Natural killer cell treated with Interleukin-12 subunit alpha and Interleukin-12 subunit beta and Interleukin-15 and Interleukin-18, amount 100 ng/mL, for 72 hours (primary cell): ENCODE results near the gene AKAP8L. TPM values are rescaled to one million over a fixed set of nuclear protein-coding genes. Genes with fewer than 3 reads are reported as not detected.
A peak's percentile ranks its signal among the peaks of the same experiment; 100 is the strongest.

ENCODE experiments used
- ATAC-seq, 2 donors: fragments of 150-1000 bp; cut with Tn5 transposase in 1 of 2; sonication (Bioruptor Pico), chemical (Tn5 transposase) in 1 of 2; 2 replicates each; pipeline ENCODE4 v1.10.0; 2021
- DNase-seq: peaks from one replicate; pipeline ENCODE4 v3.0.0; 2022; ENCODE audit warnings: low spot score
- H3K27ac Mint-ChIP-seq, 2 donors: 1 replicate in 1 of 2; 2 replicates in 1 of 2; pipeline ENCODE4 v1.8.0; 2022; ENCODE audit warnings: mixed read lengths in 2 of 2, mild to moderate bottlenecking in 1 of 2, moderate library complexity in 1 of 2
- H3K27me3 Mint-ChIP-seq, 2 donors: 1 replicate in 1 of 2; 2 replicates in 1 of 2; pipeline ENCODE4 v1.8.0; 2022; ENCODE audit warnings: mixed read lengths in 2 of 2
- H3K36me3 Mint-ChIP-seq: one replicate; pipeline ENCODE4 v1.8.0; 2022; ENCODE audit warnings: mixed read lengths
- H3K4me1 Mint-ChIP-seq, 2 donors: 1 replicate in 1 of 2; 2 replicates in 1 of 2; pipeline ENCODE4 v1.8.0; 2022; ENCODE audit warnings: low read depth in 2 of 2, mixed read lengths in 2 of 2, mild to moderate bottlenecking in 1 of 2
- H3K4me3 Mint-ChIP-seq: one replicate; pipeline ENCODE4 v1.8.0; 2022; ENCODE audit warnings: mixed read lengths
- H3K9me3 Mint-ChIP-seq: 2 replicates; pipeline ENCODE4 v1.8.0; 2022; ENCODE audit warnings: mixed read lengths
- total RNA-seq, 2 donors: library from RNA; stranded (reverse); gene quantifications; one replicate each; pipeline ENCODE4 v1.2.3, GENCODE V29; 2022

Gene AKAP8L
- total RNA-seq = 100 to 1,000 TPM in 1 of 2 donors, 10 to 100 TPM in 1; 72.8 to 123 TPM

DNA sequence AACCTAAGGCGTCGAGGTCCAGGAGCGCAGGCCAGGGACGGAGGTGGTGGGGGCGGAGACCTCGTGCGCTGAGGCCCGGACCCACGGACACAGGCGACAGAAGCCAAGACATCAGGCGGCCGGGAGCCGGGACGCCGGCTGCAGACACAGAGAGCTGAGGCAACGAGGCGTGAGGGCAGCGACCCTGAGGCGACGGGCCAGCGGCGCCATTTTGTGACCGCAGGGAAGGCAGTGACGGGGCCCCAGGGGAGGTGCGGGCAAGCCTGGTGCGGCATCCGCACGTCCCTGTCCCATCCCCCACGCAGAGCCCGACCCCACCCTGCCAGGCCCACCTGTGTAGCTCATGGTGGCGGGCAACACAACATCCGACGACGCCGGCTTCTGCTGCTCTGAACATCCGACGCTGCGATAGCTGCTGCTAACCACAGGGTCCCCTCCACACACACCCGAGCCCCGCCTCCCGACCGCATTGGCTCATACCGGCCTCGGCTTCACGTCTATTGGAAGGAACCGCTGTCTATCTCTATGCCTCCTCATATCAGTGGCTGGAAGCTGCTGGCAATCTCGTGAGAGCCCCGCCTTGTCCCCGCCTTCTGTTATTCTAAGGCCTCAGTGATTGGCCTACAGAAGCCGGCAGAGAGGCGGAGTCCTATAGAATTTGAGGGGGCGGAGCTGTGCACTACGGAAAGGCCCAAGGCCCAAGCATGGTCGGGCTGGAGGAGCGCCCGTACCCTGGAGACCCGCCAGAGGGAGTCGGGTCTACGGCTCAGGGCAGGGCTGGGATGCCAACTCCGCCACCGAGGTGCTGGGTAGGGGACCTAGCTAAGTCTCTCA is at the start of gene AKAP8L:
Gene AKAP8L, minus strand, starts transcription at position 410 of the 834 bp plus-strand sequence. Its CDS starts 65 bp downstream, at position 345.
- peak within 1 kb of the TSS; percentile 90 to 96 for H3K27ac Mint-ChIP-seq
- DNase-seq (peak; percentile 99), ATAC-seq (peak; percentile 97 to 99)
- peaks cover 32 to 38% of the 10 kb centered on the region in 2 donors for H3K4me1 Mint-ChIP-seq
- peak within 1 kb of the TSS; percentile 95 for H3K4me3 Mint-ChIP-seq
- no peaks in the 10 kb centered on the region for H3K27me3 Mint-ChIP-seq
- no peaks in the 10 kb centered on the region for H3K9me3 Mint-ChIP-seq
- H3K36me3 Mint-ChIP-seq = no peaks in the 10 kb centered on the region

- ATAC-seq (no peak), DNase-seq (peak; percentile 16)
- peaks cover 0 to 8% of the 10 kb centered on the region in 2 donors for H3K27me3 Mint-ChIP-seq
- H3K4me1 Mint-ChIP-seq = peaks cover 48 to 51% of the 10 kb centered on the region in 2 donors
- no peaks in the 10 kb centered on the region for H3K9me3 Mint-ChIP-seq
- H3K36me3 Mint-ChIP-seq = no peaks in the 10 kb centered on the region
- peak overlapping the region; percentile 80 for H3K4me3 Mint-ChIP-seq
- H3K27ac Mint-ChIP-seq = peak overlapping the region; percentile 75 to 84
Observed at GRCh38 chr19:15467734-15468214, 49.0 kb upstream of the AKAP8L start.

- ATAC-seq (peak; percentile 62 to 64), DNase-seq (peak; percentile 67)
- H3K4me3 Mint-ChIP-seq = peak overlapping the region; percentile 74
- no peaks in the 10 kb centered on the region for H3K9me3 Mint-ChIP-seq
- peaks cover 51 to 54% of the 10 kb centered on the region in 2 donors for H3K4me1 Mint-ChIP-seq
- no peaks in the 10 kb centered on the region for H3K36me3 Mint-ChIP-seq
- H3K27me3 Mint-ChIP-seq = peaks cover 0 to 8% of the 10 kb centered on the region in 2 donors
- peak overlapping the region; percentile 75 to 84 for H3K27ac Mint-ChIP-seq
Observed at GRCh38 chr19:15466851-15467733, 48.3 kb upstream of the AKAP8L start.

- H3K27ac Mint-ChIP-seq = peak within 1 kb of the TSS; percentile 94 to 95
- no peaks in the 10 kb centered on the region for H3K9me3 Mint-ChIP-seq
- ATAC-seq (peak; percentile 82 to 83), DNase-seq (peak; percentile 81)
- H3K27me3 Mint-ChIP-seq = peaks cover 0 to 6% of the 10 kb centered on the region in 2 donors
- H3K4me1 Mint-ChIP-seq = peaks cover 54% of the 10 kb centered on the region in 2 donors
- H3K4me3 Mint-ChIP-seq = peak within 1 kb of the TSS; percentile 95
- H3K36me3 Mint-ChIP-seq = no peaks in the 10 kb centered on the region
Observed at GRCh38 chr19:15464394-15465385, 45.9 kb upstream of the AKAP8L start, which contains the start of gene RASAL3. Gene RASAL3 (minus strand): TSS chr19:15464544. CDS start chr19:15464358, 186 bp downstream.

DNA sequence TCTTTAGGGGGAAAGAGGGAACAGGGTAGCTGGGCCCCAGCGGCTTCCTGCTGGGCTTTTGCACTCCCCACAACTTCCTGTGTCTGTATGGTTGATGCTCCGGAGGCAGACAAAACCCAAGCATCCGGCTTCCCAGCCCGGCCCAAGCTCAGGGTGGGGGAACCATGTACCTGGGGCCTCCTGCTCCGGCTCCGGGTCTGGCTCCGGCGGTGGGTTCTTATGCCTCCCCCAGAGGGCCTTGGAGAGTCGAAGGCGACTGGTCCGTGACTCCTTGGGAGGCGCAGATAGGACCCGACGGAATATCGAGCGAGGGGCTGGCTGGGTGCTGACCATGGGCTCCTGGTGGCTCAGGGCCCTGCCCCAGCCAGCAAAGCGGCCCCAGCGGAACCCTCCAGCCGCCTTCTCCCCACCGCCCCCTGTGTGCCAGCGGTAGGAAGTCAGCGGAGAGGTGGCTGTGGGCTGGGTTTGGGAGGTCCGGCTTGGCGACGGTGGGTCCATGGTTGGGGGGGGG is 45.1 kb upstream of the AKAP8L start:
- Mint-ChIP-seq H3K9me3 (no peaks in the 10 kb centered on the region), H3K36me3 (no peaks in the 10 kb centered on the region), H3K27me3 (peaks cover 0 to 1% of the 10 kb centered on the region in 2 donors), H3K27ac (peak overlapping the region; percentile 94 to 95), H3K4me1 (peaks cover 49 to 51% of the 10 kb centered on the region in 2 donors), H3K4me3 (peak overlapping the region; percentile 95)
- DNase-seq (peak; percentile 86), ATAC-seq (peak; percentile 88 to 89)

DNA sequence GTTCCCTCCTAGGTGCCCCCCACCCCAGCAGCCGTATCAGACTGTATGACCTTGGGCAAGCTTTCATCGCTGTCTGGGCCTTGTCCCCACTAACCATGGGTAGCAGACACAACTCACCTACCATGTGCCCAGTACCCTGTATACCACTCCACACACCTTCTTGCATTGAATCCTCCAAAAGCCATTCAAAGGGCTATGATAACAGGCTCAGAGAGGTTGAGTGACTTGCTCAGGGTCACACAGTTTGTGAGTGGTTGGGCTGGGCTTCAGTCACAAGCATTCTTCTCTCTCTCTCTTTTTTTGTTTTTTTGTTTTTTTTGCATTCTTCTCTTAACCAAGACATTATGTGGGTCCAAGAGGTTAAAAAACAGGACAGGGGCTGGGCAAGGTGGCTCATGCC is 42.9 kb upstream of the AKAP8L start:
- Mint-ChIP-seq H3K4me3 (peak overlapping the region; percentile 17), H3K36me3 (no peaks in the 10 kb centered on the region), H3K27ac (peak overlapping the region; percentile 94 to 95), H3K27me3 (no peaks in the 10 kb centered on the region), H3K9me3 (no peaks in the 10 kb centered on the region), H3K4me1 (peaks cover 27 to 32% of the 10 kb centered on the region in 2 donors)
- no peak for DNase-seq
- ATAC-seq = no peak

GRCh38 chr19:15457701-15458484 is 39.1 kb upstream of the AKAP8L start:
- peaks cover 26 to 31% of the 10 kb centered on the region in 2 donors for H3K4me1 Mint-ChIP-seq
- H3K36me3 Mint-ChIP-seq = peaks cover 14% of the 10 kb centered on the region
- no peak overlapping the region for H3K4me3 Mint-ChIP-seq
- no peaks in the 10 kb centered on the region for H3K27me3 Mint-ChIP-seq
- no peak for ATAC-seq
- H3K9me3 Mint-ChIP-seq = no peaks in the 10 kb centered on the region
- H3K27ac Mint-ChIP-seq = no peak overlapping the region
- no peak for DNase-seq

DNA sequence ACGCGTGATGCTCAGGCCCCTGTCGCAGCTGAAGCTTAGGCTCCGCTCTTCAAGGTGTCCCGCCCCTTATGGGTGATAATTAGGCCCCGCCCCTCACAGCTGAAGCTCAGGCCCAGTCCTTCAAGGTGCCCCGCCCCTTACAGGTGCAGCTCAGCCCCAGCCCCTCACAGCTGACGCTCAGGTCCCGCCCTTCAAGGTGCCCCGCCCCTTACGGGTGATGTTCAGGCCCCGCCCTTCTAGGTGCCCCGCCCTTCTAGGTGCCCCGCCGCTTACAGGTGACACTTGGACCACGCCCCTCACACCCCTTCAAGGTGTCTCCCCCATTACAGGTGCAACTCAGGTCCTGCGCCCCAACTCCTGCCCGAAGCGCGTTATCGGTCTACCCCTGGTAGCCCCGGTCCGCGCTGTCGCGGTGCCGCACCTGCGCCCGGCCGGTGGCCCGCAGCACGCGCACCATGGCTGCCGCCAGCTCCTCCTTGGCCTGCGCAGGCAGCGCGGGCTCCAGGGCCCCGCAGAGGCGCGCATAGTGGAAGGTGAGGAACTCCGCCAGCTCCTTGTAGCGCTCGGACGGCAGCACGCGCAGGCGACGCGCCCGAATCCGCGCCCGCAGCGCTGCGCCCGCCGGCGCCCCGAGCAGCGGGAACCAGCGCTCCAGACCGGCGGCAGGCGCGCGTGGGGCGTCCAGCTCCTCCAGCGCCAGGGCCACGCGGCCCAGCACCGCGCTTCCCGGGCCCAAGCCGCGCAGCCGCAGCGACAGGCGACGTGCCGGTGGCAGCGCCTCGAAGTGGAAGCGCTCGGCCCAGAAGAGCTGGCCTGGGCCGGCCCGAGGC is 38.3 kb upstream of the AKAP8L start:
- no peak overlapping the region for H3K27ac Mint-ChIP-seq
- H3K36me3 Mint-ChIP-seq = peaks cover 14% of the 10 kb centered on the region
- H3K9me3 Mint-ChIP-seq = no peaks in the 10 kb centered on the region
- no peak for DNase-seq
- peaks cover 25 to 26% of the 10 kb centered on the region in 2 donors for H3K4me1 Mint-ChIP-seq
- peak in 1 of 2 donors; percentile 35 for ATAC-seq
- H3K4me3 Mint-ChIP-seq = no peak overlapping the region
- H3K27me3 Mint-ChIP-seq = no peaks in the 10 kb centered on the region

- Mint-ChIP-seq H3K36me3 (peaks cover 14% of the 10 kb centered on the region), H3K27me3 (no peaks in the 10 kb centered on the region), H3K27ac (no peak overlapping the region), H3K9me3 (no peaks in the 10 kb centered on the region), H3K4me3 (no peak overlapping the region), H3K4me1 (peaks cover 21 to 23% of the 10 kb centered on the region in 2 donors)
- DNase-seq (no peak), ATAC-seq (no peak)
Observed at GRCh38 chr19:15456441-15456840, 37.7 kb upstream of the AKAP8L start.

- no peak for ATAC-seq
- Mint-ChIP-seq H3K4me1 (peaks cover 25 to 27% of the 10 kb centered on the region in 2 donors), H3K27ac (no peak overlapping the region), H3K4me3 (no peak overlapping the region), H3K27me3 (no peaks in the 10 kb centered on the region), H3K9me3 (no peaks in the 10 kb centered on the region), H3K36me3 (peaks cover 19% of the 10 kb centered on the region)
- no peak for DNase-seq
Observed at GRCh38 chr19:15455996-15456395, 37.2 kb upstream of the AKAP8L start.
